GM18499 (cell line): ENCODE measurements around the gene AQP7.
A peak's percentile ranks its signal among the peaks of the same experiment; 100 is the strongest.
"Not testable (repeated sequence)": the region's sequence is repeated elsewhere in the genome, so short reads cannot be mapped to it uniquely, and the experiment has no call there.

Experiments
- ATAC-seq: cut with Tn5 transposase; IDR thresholded peaks from one replicate; pipeline ENCODE4 v1.9.1; 2021; ENCODE audit warnings: moderate number of reproducible peaks; ENCODE audit not compliant: insufficient read depth, unreplicated experiment

AQP7 gene

GRCh38 chr9:33377089-33377715 is 25.2 kb downstream of the AQP7 start:
- ATAC-seq, result no peak

GRCh38 chr9:33375841-33376321 is 26.5 kb downstream of the AQP7 start:
- no peak for ATAC-seq

- ATAC-seq, result no peak
Measured at GRCh38 chr9:33375238-33375840, 27.0 kb downstream of the AQP7 start.

- peak; percentile 44 for ATAC-seq
Measured at GRCh38 chr9:33374634-33375237, 27.6 kb downstream of the AQP7 start.

- ATAC-seq, result no peak
Measured at GRCh38 chr9:33374190-33374589, 28.2 kb downstream of the AQP7 start.

GRCh38 chr9:33372900-33373299 is 29.5 kb downstream of the AQP7 start:
- ATAC-seq, result no peak

- no peak for ATAC-seq
Measured at GRCh38 chr9:33366979-33367480, 35.3 kb downstream of the AQP7 start.

GRCh38 chr9:33364814-33365213 is 37.6 kb downstream of the AQP7 start:
- ATAC-seq, result not testable (repeated sequence)

- no peak for ATAC-seq
Measured at GRCh38 chr9:33364127-33364526, 38.2 kb downstream of the AQP7 start.

- ATAC-seq, result not testable (repeated sequence)
Measured at GRCh38 chr9:33358641-33359040, 43.7 kb downstream of the AQP7 start.

- ATAC-seq, result no peak
Measured at GRCh38 chr9:33355933-33356332, 46.4 kb downstream of the AQP7 start.

- ATAC-seq, result no peak
Measured at GRCh38 chr9:33354651-33355211, 47.6 kb downstream of the AQP7 start.

- ATAC-seq, result no peak
Measured at GRCh38 chr9:33351547-33351946, 50.8 kb downstream of the AQP7 start.

GRCh38 chr9:33350310-33350709 is 52.1 kb downstream of the AQP7 start:
- ATAC-seq, result no peak

GRCh38 chr9:33349743-33350142 is 52.6 kb downstream of the AQP7 start:
- no peak for ATAC-seq

GRCh38 chr9:33348998-33349397 is 53.4 kb downstream of the AQP7 start:
- no peak for ATAC-seq

- ATAC-seq, result no peak
Measured at GRCh38 chr9:33346564-33346963, 55.8 kb downstream of the AQP7 start.

- ATAC-seq, result no peak
Measured at GRCh38 chr9:33344145-33344544, 58.2 kb downstream of the AQP7 start.

- no peak for ATAC-seq
Measured at GRCh38 chr9:33341182-33341581, 61.2 kb downstream of the AQP7 start.

GRCh38 chr9:33340186-33340585 is 62.2 kb downstream of the AQP7 start:
- no peak for ATAC-seq
